Trophoblast cell (in vitro differentiated cells and primary cell): ENCODE results near the gene TNFRSF25. TPM values are rescaled to one million over a fixed set of nuclear protein-coding genes. Genes with fewer than 3 reads are reported as not detected.

ENCODE experiments used
- DNase-seq, 2 donors: peaks; one replicate each; pipeline ENCODE4 v3.0.0-alpha.2; 2016
- H2AFZ ChIP-seq: 2 replicates; pipeline ENCODE4 v1.6.1; 2013; ENCODE audit warnings: low read length, moderate library complexity, mild to moderate bottlenecking; ENCODE audit not compliant: insufficient read depth, poor library complexity
- H2AK5ac ChIP-seq: 2 replicates; pipeline ENCODE4 v1.6.1; 2013; ENCODE audit warnings: mild to moderate bottlenecking, low read length
- H2BK120ac ChIP-seq: 2 replicates; pipeline ENCODE4 v1.6.1; 2013; ENCODE audit warnings: low read length, mild to moderate bottlenecking, moderate library complexity; ENCODE audit not compliant: insufficient read depth, poor library complexity
- H2BK12ac ChIP-seq: 2 replicates; pipeline ENCODE4 v1.6.1; 2013; ENCODE audit warnings: mild to moderate bottlenecking, low read length, moderate library complexity
- H2BK5ac ChIP-seq: 2 replicates; pipeline ENCODE4 v1.6.1; 2013; ENCODE audit warnings: low read length, low read depth, moderate library complexity, mild to moderate bottlenecking; ENCODE audit not compliant: poor library complexity
- H3K14ac ChIP-seq: 2 replicates; pipeline ENCODE4 v1.6.1; 2013; ENCODE audit warnings: mild to moderate bottlenecking, low read length
- H3K18ac ChIP-seq: 2 replicates; pipeline ENCODE4 v1.6.1; 2013; ENCODE audit warnings: mild to moderate bottlenecking, low read length
- H3K23ac ChIP-seq: 2 replicates; pipeline ENCODE4 v1.6.1; 2013; ENCODE audit warnings: low read length
- H3K27ac ChIP-seq: 2 replicates; pipeline ENCODE4 v1.5.1; 2013; ENCODE audit warnings: low read depth, mild to moderate bottlenecking, inconsistent platforms, low read length, moderate library complexity
- H3K27me3 ChIP-seq: 2 replicates; pipeline ENCODE4 v1.6.1; 2013; ENCODE audit warnings: inconsistent platforms, mild to moderate bottlenecking, low read length, moderate library complexity; ENCODE audit not compliant: insufficient read depth
- H3K36me3 ChIP-seq, 2 experiments: 1 replicate in 1 of 2; 2 replicates in 1 of 2; pipeline ENCODE4 v1.6.1; 2013; ENCODE audit warnings: low read length in 2 of 2, mild to moderate bottlenecking in 2 of 2, moderate library complexity in 1 of 2; ENCODE audit not compliant: insufficient read depth in 2 of 2, control insufficient read depth in 1 of 2
- H3K4ac ChIP-seq: 2 replicates; pipeline ENCODE4 v1.6.1; 2013; ENCODE audit warnings: low read depth, mild to moderate bottlenecking, low read length, moderate library complexity
- H3K4me1 ChIP-seq, 2 experiments: 1 replicate in 1 of 2; 2 replicates in 1 of 2; pipeline ENCODE4 v1.6.1; 2013; ENCODE audit warnings: low read length in 2 of 2, mild to moderate bottlenecking in 2 of 2, moderate library complexity in 1 of 2; ENCODE audit not compliant: insufficient read depth in 2 of 2, control insufficient read depth in 1 of 2
- H3K4me2 ChIP-seq: 2 replicates; pipeline ENCODE4 v1.6.1; 2013; ENCODE audit warnings: inconsistent platforms, mild to moderate bottlenecking, low read length, moderate library complexity
- H3K4me3 ChIP-seq: 2 replicates; pipeline ENCODE4 v1.5.1; 2013; ENCODE audit warnings: mild to moderate bottlenecking, low read depth, low read length, inconsistent platforms
- H3K79me1 ChIP-seq: one replicate; pipeline ENCODE4 v1.6.1; 2013; ENCODE audit warnings: low read length
- H3K79me2 ChIP-seq: 2 replicates; pipeline ENCODE4 v1.6.1; 2013; ENCODE audit warnings: low read length, mild to moderate bottlenecking; ENCODE audit not compliant: control insufficient read depth, insufficient read depth, poor library complexity
- H3K9ac ChIP-seq: 2 replicates; pipeline ENCODE4 v1.6.1; 2013; ENCODE audit warnings: mild to moderate bottlenecking, low read length
- H3K9me3 ChIP-seq: 2 replicates; pipeline ENCODE4 v1.6.1; 2013; ENCODE audit warnings: low read depth, mild to moderate bottlenecking, control low read depth, inconsistent platforms, low read length; ENCODE audit not compliant: insufficient read depth
- H4K12ac ChIP-seq: 2 replicates; pipeline ENCODE4 v1.6.1; 2013; ENCODE audit warnings: low read depth, mild to moderate bottlenecking, low read length, moderate library complexity
- H4K8ac ChIP-seq: 2 replicates; pipeline ENCODE4 v1.6.1; 2013; ENCODE audit warnings: low read depth, mild to moderate bottlenecking, low read length, moderate library complexity
- H4K91ac ChIP-seq: one replicate; pipeline ENCODE4 v1.6.1; 2013; ENCODE audit warnings: low read depth, mild to moderate bottlenecking, low read length, moderate library complexity
- WGBS: extraction: QIAGEN DNeasy Blood & Tissue Kit; methylation state at CpG from one replicate; pipeline ENCODE4 v1.1.7; 2013; ENCODE audit warnings: missing lambda C conversion rate; ENCODE audit not compliant: insufficient read length, insufficient coverage; ENCODE audit errors: extremely low coverage; 5-methylcytosine and 5-hydroxymethylcytosine counted together
- polyA plus RNA-seq: library from polyadenylated mRNA; stranded (reverse); fragments of 200-250 nt; gene quantifications from 2 replicates; pipeline ENCODE4 v1.2.3, GENCODE V29; 2013

The TNFRSF25 gene, protein sequence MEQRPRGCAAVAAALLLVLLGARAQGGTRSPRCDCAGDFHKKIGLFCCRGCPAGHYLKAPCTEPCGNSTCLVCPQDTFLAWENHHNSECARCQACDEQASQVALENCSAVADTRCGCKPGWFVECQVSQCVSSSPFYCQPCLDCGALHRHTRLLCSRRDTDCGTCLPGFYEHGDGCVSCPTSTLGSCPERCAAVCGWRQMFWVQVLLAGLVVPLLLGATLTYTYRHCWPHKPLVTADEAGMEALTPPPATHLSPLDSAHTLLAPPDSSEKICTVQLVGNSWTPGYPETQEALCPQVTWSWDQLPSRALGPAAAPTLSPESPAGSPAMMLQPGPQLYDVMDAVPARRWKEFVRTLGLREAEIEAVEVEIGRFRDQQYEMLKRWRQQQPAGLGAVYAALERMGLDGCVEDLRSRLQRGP
- polyA plus RNA-seq, result 22.6 and 23.0 TPM in 2 replicates

GRCh38 chr1:6466023-6466422, at the start of gene TNFRSF25:
Gene TNFRSF25, minus strand, starts transcription at chr1:6466173. Its CDS starts 66 bp downstream, at chr1:6466107.
- H3K4me3 ChIP-seq, result no peak within 1 kb of the TSS
- H3K79me2 ChIP-seq, result no peaks in the 10 kb centered on the region
- H3K79me1 ChIP-seq, result no peaks in the 10 kb centered on the region
- peaks cover 2% of the 10 kb centered on the region for H3K9me3 ChIP-seq
- no peak within 1 kb of the TSS for H2BK5ac ChIP-seq
- H4K8ac ChIP-seq, result no peak within 1 kb of the TSS
- H3K36me3 ChIP-seq, result peaks cover 77 to 87% of the 10 kb centered on the region in 2 experiments
- H2BK12ac ChIP-seq, result no peak within 1 kb of the TSS
- H3K9ac ChIP-seq, result no peak within 1 kb of the TSS
- no peak within 1 kb of the TSS for H3K18ac ChIP-seq
- no peaks in the 10 kb centered on the region for H3K4me1 ChIP-seq
- H4K12ac ChIP-seq, result no peak within 1 kb of the TSS
- no peak within 1 kb of the TSS for H3K23ac ChIP-seq
- no peak within 1 kb of the TSS for H4K91ac ChIP-seq
- no CpG with 5 or more reads among the region's 43 CpGs for WGBS
- no peak within 1 kb of the TSS for H2AFZ ChIP-seq
- no peak within 1 kb of the TSS for H3K4me2 ChIP-seq
- no peak within 1 kb of the TSS for H2BK120ac ChIP-seq
- no peak within 1 kb of the TSS for H2AK5ac ChIP-seq
- no peaks in the 10 kb centered on the region for H3K27me3 ChIP-seq
- no peak within 1 kb of the TSS for H3K4ac ChIP-seq
- no peak within 1 kb of the TSS for H3K14ac ChIP-seq
- no peak for DNase-seq
- H3K27ac ChIP-seq, result no peak within 1 kb of the TSS

DNA sequence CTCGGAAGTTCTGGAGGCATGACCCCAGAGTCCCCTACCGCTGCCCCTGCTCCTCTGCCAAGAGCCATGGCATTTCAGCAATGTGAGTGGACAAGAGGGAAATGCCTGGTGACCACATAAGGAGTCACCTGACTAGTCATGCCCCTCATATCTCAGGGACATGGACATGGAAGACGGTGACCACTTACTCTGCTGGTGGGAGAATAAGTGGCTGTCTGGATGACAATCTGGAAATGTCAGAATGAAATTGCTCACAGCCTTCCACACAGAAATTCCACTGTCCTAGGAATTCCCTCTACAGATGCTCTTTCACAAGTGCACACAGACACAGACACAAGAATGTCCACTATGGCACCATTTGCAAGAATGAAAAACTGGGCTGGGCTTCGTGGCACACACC, 49.8 kb upstream of the TNFRSF25 start:
- peaks cover 48% of the 10 kb centered on the region for H3K79me1 ChIP-seq
- no peak overlapping the region for H3K4ac ChIP-seq
- H3K18ac ChIP-seq, result no peak overlapping the region
- H3K27me3 ChIP-seq, result no peaks in the 10 kb centered on the region
- H4K91ac ChIP-seq, result peak overlapping the region; percentile 8
- no peak overlapping the region for H3K14ac ChIP-seq
- peaks cover 7% of the 10 kb centered on the region for H3K79me2 ChIP-seq
- H3K4me2 ChIP-seq, result no peak overlapping the region
- no peak overlapping the region for H2BK120ac ChIP-seq
- H3K4me3 ChIP-seq, result no peak overlapping the region
- no peak overlapping the region for H2AK5ac ChIP-seq
- no peaks in the 10 kb centered on the region for H3K36me3 ChIP-seq
- no CpG with 5 or more reads among the region's 4 CpGs for WGBS
- H3K9ac ChIP-seq, result no peak overlapping the region
- no peak overlapping the region for H4K12ac ChIP-seq
- no peak overlapping the region for H4K8ac ChIP-seq
- H3K4me1 ChIP-seq, result peaks cover 48 to 54% of the 10 kb centered on the region in 2 experiments
- H3K23ac ChIP-seq, result no peak overlapping the region
- H3K27ac ChIP-seq, result peak overlapping the region; percentile 70
- H2BK12ac ChIP-seq, result peak overlapping the region; percentile 12
- peak overlapping the region; percentile 18 for H2BK5ac ChIP-seq
- DNase-seq, result peak; percentile 92 to 98
- H3K9me3 ChIP-seq, result no peaks in the 10 kb centered on the region
- H2AFZ ChIP-seq, result no peak overlapping the region

- Histone ChIP-seq H3K14ac (peak overlapping the region; percentile 88), H4K91ac (peak overlapping the region; percentile 95), H3K4ac (peak overlapping the region; percentile 22), H2AFZ (no peak overlapping the region), H3K4me3 (peak overlapping the region; percentile 41), H2BK120ac (peak overlapping the region; percentile 88), H3K18ac (peak overlapping the region; percentile 81), H3K27ac (peak overlapping the region; percentile 98), H3K9ac (no peak overlapping the region), H3K79me1 (peaks cover 34% of the 10 kb centered on the region), H2BK12ac (peak overlapping the region; percentile 100), H2BK5ac (peak overlapping the region; percentile 90), H3K27me3 (no peaks in the 10 kb centered on the region), H3K9me3 (no peaks in the 10 kb centered on the region), H4K12ac (peak overlapping the region; percentile 31), H4K8ac (peak overlapping the region; percentile 73), H3K79me2 (peaks cover 7% of the 10 kb centered on the region), H2AK5ac (peak overlapping the region; percentile 61), H3K23ac (no peak overlapping the region), H3K4me2 (no peak overlapping the region), H3K4me1 (peaks cover 34 to 40% of the 10 kb centered on the region in 2 experiments), H3K36me3 (no peaks in the 10 kb centered on the region)
- WGBS, result no CpG with 5 or more reads among the region's 9 CpGs
- DNase-seq, result peak; percentile 98
These were observed 47.4 kb upstream of the TNFRSF25 start for GRCh38 chr1:6513320-6513801.

GRCh38 chr1:6512908-6513280, 46.9 kb upstream of the TNFRSF25 start:
- H2AK5ac ChIP-seq, result peak overlapping the region; percentile 40
- no peak overlapping the region for H4K12ac ChIP-seq
- peak overlapping the region; percentile 7 for H3K18ac ChIP-seq
- H3K27me3 ChIP-seq, result no peaks in the 10 kb centered on the region
- H2BK5ac ChIP-seq, result peak overlapping the region; percentile 78
- H3K4me3 ChIP-seq, result no peak overlapping the region
- no peak overlapping the region for H3K4ac ChIP-seq
- peaks cover 34 to 40% of the 10 kb centered on the region in 2 experiments for H3K4me1 ChIP-seq
- H3K36me3 ChIP-seq, result no peaks in the 10 kb centered on the region
- peaks cover 7% of the 10 kb centered on the region for H3K79me2 ChIP-seq
- H3K27ac ChIP-seq, result peak overlapping the region; percentile 98
- peak overlapping the region; percentile 83 for H4K91ac ChIP-seq
- H2AFZ ChIP-seq, result no peak overlapping the region
- H3K9me3 ChIP-seq, result no peaks in the 10 kb centered on the region
- peak overlapping the region; percentile 100 for H2BK12ac ChIP-seq
- H3K79me1 ChIP-seq, result peaks cover 30% of the 10 kb centered on the region
- H3K23ac ChIP-seq, result no peak overlapping the region
- no peak overlapping the region for H3K9ac ChIP-seq
- no peak overlapping the region for H3K4me2 ChIP-seq
- peak overlapping the region; percentile 37 for H4K8ac ChIP-seq
- DNase-seq, result peak in 1 of 2 donors; percentile 18
- H2BK120ac ChIP-seq, result peak overlapping the region; percentile 65
- no CpG with 5 or more reads among the region's 8 CpGs for WGBS
- H3K14ac ChIP-seq, result peak overlapping the region; percentile 81
